ENCODE measurements around the gene CD2BP2. TPM values are rescaled to one million over a fixed set of nuclear protein-coding genes. Genes with fewer than 3 reads are reported as not detected.
"Not testable (repeated sequence)": the region's sequence is repeated elsewhere in the genome, so short reads cannot be mapped to it uniquely, and the experiment has no call there.

CD2BP2 gene
- total and polyA plus RNA-seq, 9 of the 15 experiments (the other 6 are each of a cell fraction or from before 2014, with no cell fraction given) = 3.9 to 51.1 (median 32.8) TPM

DNA sequence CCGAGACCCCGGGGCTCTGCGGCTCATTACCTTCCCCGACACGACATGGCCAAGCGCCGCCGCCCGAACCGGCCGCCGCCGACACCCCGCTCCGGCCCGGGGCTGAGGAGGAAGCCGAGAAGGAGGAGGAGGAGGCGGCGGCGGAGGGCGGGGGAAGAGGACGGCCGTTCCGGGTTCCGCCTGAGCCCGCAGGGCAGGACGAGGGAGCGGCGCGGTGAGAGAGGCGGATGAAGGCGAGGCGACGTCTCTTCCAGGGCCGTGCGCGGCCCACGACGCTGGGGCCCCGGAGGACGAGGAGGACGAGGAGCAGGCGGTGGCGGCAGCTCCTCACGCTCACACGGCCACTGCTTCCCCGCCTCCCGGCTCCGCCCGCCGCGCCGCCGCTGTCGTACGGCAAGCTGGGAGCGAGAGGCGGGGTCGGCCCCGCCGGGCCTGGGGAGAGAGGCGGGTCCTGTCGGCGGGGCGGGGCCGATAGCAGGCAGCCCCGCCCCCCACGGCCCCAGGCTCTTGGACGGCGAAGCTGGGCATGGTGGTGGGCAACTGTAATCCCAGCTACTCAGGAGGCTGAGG, 20.0 kb downstream of the CD2BP2 start (continued):
- peak; percentile 42; the same call in 1 of the 2 replicates for TF ChIP-seq ZBTB17 (CRISPR knock-in tag; IDR thresholded peaks at IDR 0.05)
- TF ChIP-seq GABPB1 (CRISPR knock-in tag; IDR thresholded peaks at IDR 0.05) = peak; percentile 54

DNA sequence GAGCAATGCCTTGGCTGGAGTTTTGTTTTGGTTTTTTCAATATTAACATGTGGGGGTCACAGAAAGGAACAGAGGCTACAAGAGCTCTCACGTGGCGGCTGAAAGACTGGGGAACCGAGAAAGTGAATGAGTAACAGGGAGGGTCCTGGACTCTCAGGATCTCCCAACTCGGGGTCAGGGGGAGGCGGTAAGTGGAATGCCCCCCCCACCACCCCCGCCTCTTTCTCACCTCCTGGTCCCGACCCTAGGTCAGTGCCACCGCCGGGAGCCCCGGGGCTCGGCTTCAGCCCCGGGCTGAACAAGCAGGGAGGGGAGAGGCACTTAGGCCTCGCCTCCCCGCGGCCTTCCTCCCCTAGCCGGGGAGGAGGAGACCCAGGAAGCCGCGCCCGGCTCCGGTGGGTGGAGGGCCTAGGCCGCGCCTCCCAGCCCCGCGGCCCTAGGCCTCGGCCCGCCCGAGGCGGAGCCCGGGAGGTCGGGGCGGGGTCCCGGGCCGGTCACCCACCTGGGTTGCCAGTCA, 20.6 kb downstream of the CD2BP2 start:
- CTCF ChIA-PET (ENCODE audit: low intra/inter-chr PET ratio); intact Hi-C loops (cut with micrococcal nuclease); H2AFZ ChIP-seq (ENCODE audit: low read depth, low read length); H4K20me1 ChIP-seq (replicated peaks; ENCODE audit: control insufficient read depth, insufficient read depth, low read length); H3K36me3 ChIP-seq (ENCODE audit: control insufficient read depth, insufficient read depth, low read length); FAIRE-seq; H3K9me3 ChIP-seq (replicated peaks; ENCODE audit: control insufficient read depth, insufficient read depth, low read depth, low read length); H3K27me3 ChIP-seq (ENCODE audit: control insufficient read depth in 2 of 2, insufficient read depth in 2 of 2, low read length in 2 of 2); BruUV-seq (replicated peaks); H3K4me1 ChIP-seq (replicated peaks in 1 of 2; ENCODE audit: control insufficient read depth in 2 of 2, insufficient read depth in 2 of 2, low read length in 2 of 2); in situ Hi-C loops (cut with MboI); H3K9me1 ChIP-seq (ENCODE audit: control insufficient read depth, insufficient read depth, low read length); TF ChIP-seq NR2C2 (CRISPR knock-in tag; IDR thresholded peaks at IDR 0.05): not testable (repeated sequence)
- H3K27ac ChIP-seq (ENCODE audit: extremely low read depth, low read depth, low read length) = peak overlapping the region; percentile 65; the same call in 2 of the 3 replicates
- H3K9ac ChIP-seq (ENCODE audit: insufficient read depth in 1 of 2, low read depth in 2 of 2, low read length in 2 of 2) = peak overlapping the region; percentile 76 to 82
- 0% methylated on average over 9 of the region's 33 CpGs for WGBS (ENCODE audit: insufficient coverage, low coverage, missing lambda C conversion rate)
- POLR2A ChIA-PET = interaction anchor here (0.7 to 1.1 kb wide), 2 partner anchors 12 to 33 kb away, joined by 3 read pairs; no protein-coding TSS in a partner anchor
- peak overlapping the region; percentile 63 for H3K4me3 ChIP-seq
- ATAC-seq = peak; percentile 98
- H3K79me2 ChIP-seq (ENCODE audit: control insufficient read depth, insufficient read depth, low read length) = peaks cover 36% of the 10 kb centered on the region
- peak; percentile 67 to 91 (median 73) for DNase-seq (ENCODE audit: extremely low read depth in 1 of 4, low spot score in 3 of 4)
- H3K4me2 ChIP-seq (ENCODE audit: insufficient read depth, low read length) = peak overlapping the region; percentile 77
- TF ChIP-seq, protein P1, sequence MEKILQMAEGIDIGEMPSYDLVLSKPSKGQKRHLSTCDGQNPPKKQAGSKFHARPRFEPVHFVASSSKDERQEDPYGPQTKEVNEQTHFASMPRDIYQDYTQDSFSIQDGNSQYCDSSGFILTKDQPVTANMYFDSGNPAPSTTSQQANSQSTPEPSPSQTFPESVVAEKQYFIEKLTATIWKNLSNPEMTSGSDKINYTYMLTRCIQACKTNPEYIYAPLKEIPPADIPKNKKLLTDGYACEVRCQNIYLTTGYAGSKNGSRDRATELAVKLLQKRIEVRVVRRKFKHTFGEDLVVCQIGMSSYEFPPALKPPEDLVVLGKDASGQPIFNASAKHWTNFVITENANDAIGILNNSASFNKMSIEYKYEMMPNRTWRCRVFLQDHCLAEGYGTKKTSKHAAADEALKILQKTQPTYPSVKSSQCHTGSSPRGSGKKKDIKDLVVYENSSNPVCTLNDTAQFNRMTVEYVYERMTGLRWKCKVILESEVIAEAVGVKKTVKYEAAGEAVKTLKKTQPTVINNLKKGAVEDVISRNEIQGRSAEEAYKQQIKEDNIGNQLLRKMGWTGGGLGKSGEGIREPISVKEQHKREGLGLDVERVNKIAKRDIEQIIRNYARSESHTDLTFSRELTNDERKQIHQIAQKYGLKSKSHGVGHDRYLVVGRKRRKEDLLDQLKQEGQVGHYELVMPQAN (IDR thresholded peaks at IDR 0.05; ENCODE audit: borderline replicate concordance) = peak; percentile 77
- TF ChIP-seq NR2C2 (tag; IDR thresholded peaks at IDR 0.05) = peak; percentile 27; the same call in 1 of the 2 replicates
- peak; percentile 52 for TF ChIP-seq POLR2AphosphoS5 (IDR thresholded peaks at IDR 0.05; ENCODE audit: control insufficient read depth, insufficient read depth, low read depth, low read length)
- peak in 1 of 2 experiments; percentile 79; a peak in 2 of 4 replicates for TF ChIP-seq HDAC1 (IDR thresholded peaks at IDR 0.05)
- TF ChIP-seq, protein P2, sequence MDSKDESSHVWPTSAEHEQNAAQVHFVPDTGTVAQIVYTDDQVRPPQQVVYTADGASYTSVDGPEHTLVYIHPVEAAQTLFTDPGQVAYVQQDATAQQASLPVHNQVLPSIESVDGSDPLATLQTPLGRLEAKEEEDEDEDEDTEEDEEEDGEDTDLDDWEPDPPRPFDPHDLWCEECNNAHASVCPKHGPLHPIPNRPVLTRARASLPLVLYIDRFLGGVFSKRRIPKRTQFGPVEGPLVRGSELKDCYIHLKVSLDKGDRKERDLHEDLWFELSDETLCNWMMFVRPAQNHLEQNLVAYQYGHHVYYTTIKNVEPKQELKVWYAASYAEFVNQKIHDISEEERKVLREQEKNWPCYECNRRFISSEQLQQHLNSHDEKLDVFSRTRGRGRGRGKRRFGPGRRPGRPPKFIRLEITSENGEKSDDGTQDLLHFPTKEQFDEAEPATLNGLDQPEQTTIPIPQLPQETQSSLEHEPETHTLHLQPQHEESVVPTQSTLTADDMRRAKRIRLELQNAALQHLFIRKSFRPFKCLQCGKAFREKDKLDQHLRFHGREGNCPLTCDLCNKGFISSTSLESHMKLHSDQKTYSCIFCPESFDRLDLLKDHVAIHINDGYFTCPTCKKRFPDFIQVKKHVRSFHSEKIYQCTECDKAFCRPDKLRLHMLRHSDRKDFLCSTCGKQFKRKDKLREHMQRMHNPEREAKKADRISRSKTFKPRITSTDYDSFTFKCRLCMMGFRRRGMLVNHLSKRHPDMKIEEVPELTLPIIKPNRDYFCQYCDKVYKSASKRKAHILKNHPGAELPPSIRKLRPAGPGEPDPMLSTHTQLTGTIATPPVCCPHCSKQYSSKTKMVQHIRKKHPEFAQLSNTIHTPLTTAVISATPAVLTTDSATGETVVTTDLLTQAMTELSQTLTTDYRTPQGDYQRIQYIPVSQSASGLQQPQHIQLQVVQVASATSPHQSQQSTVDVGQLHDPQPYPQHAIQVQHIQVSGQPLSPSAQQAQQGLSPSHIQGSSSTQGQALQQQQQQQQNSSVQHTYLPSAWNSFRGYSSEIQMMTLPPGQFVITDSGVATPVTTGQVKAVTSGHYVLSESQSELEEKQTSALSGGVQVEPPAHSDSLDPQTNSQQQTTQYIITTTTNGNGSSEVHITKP (IDR thresholded peaks at IDR 0.05; ENCODE audit: partially characterized antibody) = peak; percentile 53
- TF ChIP-seq, protein P3, sequence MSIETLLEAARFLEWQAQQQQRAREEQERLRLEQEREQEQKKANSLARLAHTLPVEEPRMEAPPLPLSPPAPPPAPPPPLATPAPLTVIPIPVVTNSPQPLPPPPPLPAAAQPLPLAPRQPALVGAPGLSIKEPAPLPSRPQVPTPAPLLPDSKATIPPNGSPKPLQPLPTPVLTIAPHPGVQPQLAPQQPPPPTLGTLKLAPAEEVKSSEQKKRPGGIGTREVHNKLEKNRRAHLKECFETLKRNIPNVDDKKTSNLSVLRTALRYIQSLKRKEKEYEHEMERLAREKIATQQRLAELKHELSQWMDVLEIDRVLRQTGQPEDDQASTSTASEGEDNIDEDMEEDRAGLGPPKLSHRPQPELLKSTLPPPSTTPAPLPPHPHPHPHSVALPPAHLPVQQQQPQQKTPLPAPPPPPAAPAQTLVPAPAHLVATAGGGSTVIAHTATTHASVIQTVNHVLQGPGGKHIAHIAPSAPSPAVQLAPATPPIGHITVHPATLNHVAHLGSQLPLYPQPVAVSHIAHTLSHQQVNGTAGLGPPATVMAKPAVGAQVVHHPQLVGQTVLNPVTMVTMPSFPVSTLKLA (conservative IDR thresholded peaks at IDR 0.05) = peak; percentile 73 to 77
- 0 out of 2 replicates have a peak, but pooled peaks have one; percentile 34 for TF ChIP-seq EP400 (IDR thresholded peaks at IDR 0.05)
